Mucosa of descending colon (tissue), 3 donors: ENCODE results near the gene ACSL6. TPM values are rescaled to one million over a fixed set of nuclear protein-coding genes. Genes with fewer than 3 reads are reported as not detected.

ENCODE experiments used
- ATAC-seq: fragments of 200-7000 bp; cut with Tn5 transposase; one replicate; pipeline ENCODE4 v1.9.1; 2020; ENCODE audit warnings: mild to moderate bottlenecking, moderate library complexity
- DNase-seq, 3 donors: peaks; one replicate each; pipeline ENCODE4 v3.0.0-alpha.2; 2020
- H3K36me3 ChIP-seq: fragments of 200-600 bp; one replicate; pipeline ENCODE4 v1.8.0; 2021; ENCODE audit warnings: low read depth, mild to moderate bottlenecking
- H3K4me1 ChIP-seq: fragments of 200-600 bp; one replicate; pipeline ENCODE4 v1.8.0; 2021; ENCODE audit warnings: low read depth, mild to moderate bottlenecking
- H3K4me3 ChIP-seq: fragments of 200-600 bp; one replicate; pipeline ENCODE4 v1.8.0; 2021; ENCODE audit warnings: mild to moderate bottlenecking
- H3K9me3 ChIP-seq: fragments of 200-600 bp; one replicate; pipeline ENCODE4 v1.8.0; 2021; ENCODE audit warnings: mild to moderate bottlenecking
- CTCF ChIP-seq: fragments of 200-600 bp; IDR thresholded peaks from one replicate; pipeline ENCODE4 v1.8.0; 2022; ENCODE audit warnings: antibody characterized with exemption, mild to moderate bottlenecking
- intact Hi-C, 2 donors: fragments of 100-400 bp; cut with DNase I in 1 of 2; cut with micrococcal nuclease in 1 of 2; formaldehyde crosslinking; loops; one replicate each; pipeline versions ENCODE4 v1.11.0 to v1.11.1; 2022; cut with DNase I, micrococcal nuclease
- total RNA-seq, 3 donors: library from RNA; stranded (reverse); fragmentation: NEBNext Ultra II Directional in 2 of 3; extraction: Animal tissue kit (Norgen Biotek cat#: 25700) in 2 of 3; gene quantifications; one replicate each; pipeline versions ENCODE4 v1.2.1 to v1.2.4, GENCODE V29; 2021 to 2023
- donor health status: DM: no; HTN: no; CAD: no; lungs with moderate emphysema.
- donor health status: DM: no; HTN: no; CAD: no.
- donor health status: DM: no; HTN: yes; CAD: no.

The ACSL6 gene
- total RNA-seq, 3 donors from 2014 or later, result 0.38 to 3.8 (median 0.77) TPM

GRCh38 chr5:131986161-131986912, 25.1 kb downstream of the ACSL6 start:
- intact Hi-C loops, result no loop called here
- ATAC-seq (no peak), DNase-seq (no peak)
- H3K4me3 ChIP-seq, result no peak overlapping the region
- no peaks in the 10 kb centered on the region for H3K36me3 ChIP-seq
- no peaks in the 10 kb centered on the region for H3K4me1 ChIP-seq
- H3K9me3 ChIP-seq, result no peaks in the 10 kb centered on the region
- TF ChIP-seq CTCF, result no peak

DNA sequence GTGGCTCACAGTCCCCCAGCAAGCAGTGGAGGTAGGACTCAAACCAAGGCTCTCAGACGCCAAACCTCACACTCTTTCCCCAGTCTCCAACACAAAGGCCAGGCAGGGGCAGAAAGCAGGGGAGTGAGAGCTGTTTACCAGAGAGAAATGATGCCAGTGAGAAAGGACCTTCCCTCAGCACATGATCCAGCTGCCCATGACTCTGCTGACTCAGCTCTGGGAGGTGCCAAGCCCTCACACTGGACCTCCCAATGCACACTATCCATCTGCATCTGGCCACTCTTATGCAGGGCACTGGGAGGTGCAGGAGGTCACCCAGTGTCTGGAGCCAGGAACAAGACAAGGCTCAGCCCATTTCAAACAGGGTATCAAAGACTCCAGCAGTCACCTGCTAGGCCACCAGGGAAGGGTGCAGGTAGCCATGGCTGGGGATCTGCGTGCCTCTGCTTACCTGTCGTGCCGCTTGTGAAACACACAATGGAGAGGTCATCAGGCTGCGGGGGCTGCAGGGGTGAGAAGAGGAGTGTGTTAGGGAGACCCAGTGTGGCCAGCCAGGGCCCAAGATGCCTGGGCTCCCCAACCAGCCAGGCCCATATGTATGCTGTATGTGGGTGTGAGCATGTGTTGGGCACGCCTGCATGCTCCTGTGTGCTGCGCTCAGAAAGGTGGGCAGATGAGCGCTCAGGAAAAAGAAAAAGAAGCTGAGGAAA, 26.3 kb downstream of the ACSL6 start:
- Histone ChIP-seq H3K4me3 (no peak overlapping the region), H3K4me1 (no peaks in the 10 kb centered on the region), H3K36me3 (no peaks in the 10 kb centered on the region), H3K9me3 (no peaks in the 10 kb centered on the region)
- intact Hi-C loops, result no loop called here
- ATAC-seq, result no peak
- no peak for TF ChIP-seq CTCF
- DNase-seq, result no peak

- Histone ChIP-seq H3K4me3 (no peak overlapping the region), H3K9me3 (no peaks in the 10 kb centered on the region), H3K36me3 (no peaks in the 10 kb centered on the region), H3K4me1 (no peaks in the 10 kb centered on the region)
- no peak for TF ChIP-seq CTCF
- intact Hi-C loops, result no loop called here
- ATAC-seq, result no peak
- no peak for DNase-seq
These were observed 28.1 kb downstream of the ACSL6 start for GRCh38 chr5:131983244-131983771.

DNA sequence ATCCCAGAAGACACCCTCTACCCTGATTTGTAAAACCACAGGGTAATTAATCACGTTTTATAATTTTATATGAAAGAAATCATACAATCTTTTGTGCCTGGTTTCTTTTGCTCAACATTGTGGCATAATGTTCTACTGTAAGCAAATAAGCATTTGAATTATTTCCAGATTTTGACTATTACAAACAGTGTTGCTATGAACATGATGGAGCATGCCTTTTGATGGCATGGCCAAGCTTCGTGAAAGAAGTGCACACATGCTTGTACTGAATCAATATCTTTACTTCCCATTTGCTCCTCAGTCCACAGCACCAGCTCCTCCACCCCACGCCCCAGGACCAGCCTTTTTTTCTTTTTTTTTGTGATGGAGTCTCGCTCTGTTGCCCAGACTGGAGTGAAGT, 29.9 kb downstream of the ACSL6 start:
- intact Hi-C loops, result no loop called here
- ATAC-seq (no peak), DNase-seq (no peak)

DNA sequence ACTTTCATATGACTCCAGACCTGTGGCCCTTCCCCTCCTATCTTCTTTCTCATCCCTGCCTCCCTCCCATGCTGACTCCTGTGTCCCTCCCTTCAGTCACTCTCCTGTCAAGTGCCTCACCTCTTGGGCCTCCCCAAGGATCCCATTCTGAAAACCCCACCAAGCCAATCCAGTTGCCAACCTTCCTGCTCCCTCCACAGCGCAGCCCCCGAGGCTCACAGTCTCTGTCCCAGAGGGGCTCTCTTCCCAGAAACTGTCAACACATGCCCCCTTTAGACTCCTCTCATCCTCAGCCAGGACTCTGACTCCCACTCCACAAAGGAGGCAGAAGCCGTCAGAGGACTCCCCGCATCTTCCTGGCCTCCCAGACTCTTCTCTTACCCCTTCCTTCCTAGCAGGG, 30.8 kb downstream of the ACSL6 start:
- Histone ChIP-seq H3K4me1 (no peaks in the 10 kb centered on the region), H3K36me3 (no peaks in the 10 kb centered on the region), H3K9me3 (no peaks in the 10 kb centered on the region), H3K4me3 (no peak overlapping the region)
- DNase-seq (no peak), ATAC-seq (no peak)
- intact Hi-C loops, result no loop called here
- no peak for TF ChIP-seq CTCF

More for the DNA sequence above, 29.9 kb downstream of the ACSL6 start:
- H3K4me1 ChIP-seq, result no peaks in the 10 kb centered on the region
- no peaks in the 10 kb centered on the region for H3K36me3 ChIP-seq
- no peak overlapping the region for H3K4me3 ChIP-seq
- H3K9me3 ChIP-seq, result no peaks in the 10 kb centered on the region
- TF ChIP-seq CTCF, result no peak
